H7 (cell line): ENCODE data around the gene KDM5B. TPM values are rescaled to one million over a fixed set of nuclear protein-coding genes. Genes with fewer than 3 reads are reported as not detected.
A peak's percentile ranks its signal among the peaks of the same experiment; 100 is the strongest.
"Not testable (repeated sequence)": the region's sequence is repeated elsewhere in the genome, so short reads cannot be mapped to it uniquely, and the experiment has no call there.

Experiments
- DNase-seq: peaks from one replicate; pipeline ENCODE4 v3.0.0; 2012
- H3K27me3 ChIP-seq: 2 replicates; pipeline ENCODE4 v1.6.0; 2011; ENCODE audit warnings: mild to moderate bottlenecking, low read length; ENCODE audit not compliant: control insufficient read depth, insufficient read depth
- H3K36me3 ChIP-seq: replicated peaks from 2 replicates; pipeline ENCODE4 v1.5.1; 2011; ENCODE audit warnings: low read length; ENCODE audit not compliant: control insufficient read depth, insufficient read depth
- H3K4me3 ChIP-seq: 2 replicates; pipeline ENCODE4 v1.5.1; 2011; ENCODE audit warnings: low read depth, mild to moderate bottlenecking, control low read depth, low read length, moderate library complexity; ENCODE audit not compliant: insufficient read depth
- total RNA-seq: library from RNA; depleted of rRNA; stranded (reverse); fragments of >200 nt; shearing (Covaris generic); gene quantifications from 2 replicates; pipeline ENCODE4 v1.2.3, GENCODE V29; 2014

KDM5B gene
- total RNA-seq, 1 experiment from 2014 or later: 126 TPM

- Histone ChIP-seq H3K36me3 (peaks cover 59% of the 10 kb centered on the region), H3K4me3 (no peak overlapping the region), H3K27me3 (no peaks in the 10 kb centered on the region)
- DNase-seq: no peak
These were observed 79.3 kb downstream of the KDM5B start for GRCh38 chr1:202728951-202729350.

- no peak overlapping the region for H3K4me3 ChIP-seq
- no peak for DNase-seq
- H3K36me3 ChIP-seq: peaks cover 32% of the 10 kb centered on the region
- no peaks in the 10 kb centered on the region for H3K27me3 ChIP-seq
These were observed 82.7 kb downstream of the KDM5B start for GRCh38 chr1:202725526-202725925.

- Histone ChIP-seq H3K4me3 (no peak overlapping the region), H3K36me3 (peaks cover 16% of the 10 kb centered on the region), H3K27me3 (no peaks in the 10 kb centered on the region)
- no peak for DNase-seq
These were observed 84.5 kb downstream of the KDM5B start for GRCh38 chr1:202723708-202724107.

GRCh38 chr1:202723046-202723445 is 85.2 kb downstream of the KDM5B start:
- H3K36me3 ChIP-seq: peaks cover 13% of the 10 kb centered on the region
- H3K4me3 ChIP-seq, H3K27me3 ChIP-seq, DNase-seq: not testable (repeated sequence)

GRCh38 chr1:202716654-202717053 is 91.6 kb downstream of the KDM5B start:
- no peak overlapping the region for H3K4me3 ChIP-seq
- H3K36me3 ChIP-seq: no peaks in the 10 kb centered on the region
- peaks cover 1% of the 10 kb centered on the region for H3K27me3 ChIP-seq
- no peak for DNase-seq

- H3K36me3 ChIP-seq, H3K4me3 ChIP-seq, DNase-seq: not testable (repeated sequence)
- peaks cover 22% of the 10 kb centered on the region for H3K27me3 ChIP-seq
These were observed 94.0 kb downstream of the KDM5B start for GRCh38 chr1:202714202-202714601.

GRCh38 chr1:202713110-202713509 is 95.1 kb downstream of the KDM5B start:
- peak; percentile 12 for DNase-seq
- H3K27me3 ChIP-seq: peaks cover 31% of the 10 kb centered on the region
- no peaks in the 10 kb centered on the region for H3K36me3 ChIP-seq
- no peak overlapping the region for H3K4me3 ChIP-seq

GRCh38 chr1:202711949-202712635 is 96.1 kb downstream of the KDM5B start:
- Histone ChIP-seq H3K36me3 (no peaks in the 10 kb centered on the region), H3K4me3 (no peak overlapping the region), H3K27me3 (peaks cover 31% of the 10 kb centered on the region)
- DNase-seq: peak; percentile 48

GRCh38 chr1:202710070-202711045 is 97.9 kb downstream of the KDM5B start, which contains the start of gene SYT2:
Gene SYT2 (minus strand): TSS chr1:202710454. CDS start chr1:202605772, 104,682 bp downstream.
- H3K36me3 ChIP-seq: no peaks in the 10 kb centered on the region
- DNase-seq: peak; percentile 93
- H3K27me3 ChIP-seq: peaks cover 31% of the 10 kb centered on the region
- peak within 1 kb of the TSS; percentile 78 for H3K4me3 ChIP-seq

- Histone ChIP-seq H3K36me3 (no peaks in the 10 kb centered on the region), H3K4me3 (peak overlapping the region; percentile 78), H3K27me3 (peaks cover 31% of the 10 kb centered on the region)
- DNase-seq: peak; percentile 90
These were observed 98.8 kb downstream of the KDM5B start for GRCh38 chr1:202709276-202710041.

GRCh38 chr1:202708456-202709275 is 99.6 kb downstream of the KDM5B start:
- Histone ChIP-seq H3K36me3 (no peaks in the 10 kb centered on the region), H3K27me3 (peaks cover 31% of the 10 kb centered on the region), H3K4me3 (no peak overlapping the region)
- DNase-seq: peak; percentile 34

GRCh38 chr1:202706851-202707250 is 101.4 kb downstream of the KDM5B start:
- peak; percentile 2 for DNase-seq
- no peaks in the 10 kb centered on the region for H3K36me3 ChIP-seq
- H3K4me3 ChIP-seq: no peak overlapping the region
- H3K27me3 ChIP-seq: peaks cover 31% of the 10 kb centered on the region

- H3K27me3 ChIP-seq: peaks cover 13% of the 10 kb centered on the region
These were observed 103.6 kb downstream of the KDM5B start for GRCh38 chr1:202704601-202705000.

More at GRCh38 chr1:202704601-202705000, 103.6 kb downstream of the KDM5B start:
- Histone ChIP-seq H3K4me3 (no peak overlapping the region), H3K36me3 (no peaks in the 10 kb centered on the region)
- DNase-seq: peak; percentile 36
